PC-9 (cell line): ENCODE results near the gene RBFOX2. TPM values are rescaled to one million over a fixed set of nuclear protein-coding genes. Genes with fewer than 3 reads are reported as not detected.

ENCODE experiments used
- BruUV-seq: library from RNA; stranded (reverse); fragments of 400-500 nt; replicated peaks from 2 replicates; lab custom pipeline; 2021; lab: Mats Ljungman, UMichigan
- CTCF ChIA-PET: fragments of 300-600 bp; sonication (Branson Sonifier 250); formaldehyde crosslinking; loops from one replicate; lab custom pipeline; 2022; ENCODE audit warnings: antibody characterized with exemption; lab: Charles Lee
- POLR2A ChIA-PET: fragments of 300-600 bp; sonication (Branson Sonifier 250); formaldehyde crosslinking; loops from one replicate; lab custom pipeline; 2022; ENCODE audit warnings: antibody characterized with exemption; ENCODE audit not compliant: unreplicated experiment; lab: Charles Lee
- DNase-seq, 2 experiments: peaks; one replicate each; pipeline versions ENCODE4 v3.0.0 to v3.0.0-alpha.2; 2015 to 2022; ENCODE audit warnings: mixed read lengths in 1 of 2
- H2AFZ ChIP-seq: fragments of 200-600 bp; sonication (generic); 2 replicates; pipeline ENCODE4 v1.8.1; 2017; ENCODE audit warnings: antibody characterized with exemption
- H3F3A ChIP-seq: fragments of 200-600 bp; sonication (generic); 2 replicates; pipeline ENCODE4 v1.8.1; 2017; ENCODE audit warnings: antibody characterized with exemption, mild to moderate bottlenecking, low read depth; ENCODE audit not compliant: insufficient read depth
- H3K27ac ChIP-seq: fragments of 200-600 bp; sonication (generic); 2 replicates; pipeline ENCODE4 v1.6.1; 2016; ENCODE audit warnings: mixed run types
- H3K27me3 ChIP-seq: fragments of 200-600 bp; sonication (generic); 2 replicates; pipeline ENCODE4 v1.6.1; 2016; ENCODE audit warnings: low read depth, mixed run types; ENCODE audit not compliant: insufficient read depth
- H3K36me3 ChIP-seq: fragments of 200-600 bp; sonication (generic); 2 replicates; pipeline ENCODE4 v1.6.1; 2016; ENCODE audit warnings: low read depth, mixed run types
- H3K4me1 ChIP-seq: fragments of 200-600 bp; sonication (generic); replicated peaks from 2 replicates; pipeline ENCODE4 v1.6.1; 2016; ENCODE audit warnings: mixed run types; ENCODE audit not compliant: insufficient read depth
- H3K4me2 ChIP-seq: fragments of 200-600 bp; sonication (generic); 2 replicates; pipeline ENCODE4 v1.6.1; 2017; ENCODE audit warnings: mixed run types
- H3K4me3 ChIP-seq: fragments of 200-600 bp; sonication (generic); 2 replicates; pipeline ENCODE4 v1.6.1; 2016; ENCODE audit warnings: mixed run types
- H3K79me2 ChIP-seq: fragments of 200-600 bp; sonication (generic); 2 replicates; pipeline ENCODE4 v1.6.1; 2017; ENCODE audit warnings: low read depth, mixed run types
- H3K9me2 ChIP-seq: fragments of 200-600 bp; sonication (generic); 2 replicates; pipeline ENCODE4 v1.8.1; 2017; ENCODE audit warnings: mild to moderate bottlenecking; ENCODE audit not compliant: insufficient read depth
- H3K9me3 ChIP-seq: fragments of 200-600 bp; sonication (generic); 2 replicates; pipeline ENCODE4 v1.8.1; 2016; ENCODE audit warnings: low read depth; ENCODE audit not compliant: insufficient read depth
- H4K20me1 ChIP-seq: fragments of 200-600 bp; sonication (generic); 2 replicates; pipeline ENCODE4 v1.8.1; 2017; ENCODE audit not compliant: insufficient read depth
- EZH2 ChIP-seq: fragments of 200-600 bp; sonication (generic); IDR thresholded peaks from 2 replicates; pipeline ENCODE4 v1.8.0; 2017; ENCODE audit warnings: antibody characterized with exemption, low read depth
- intact Hi-C: fragments of 100-400 bp; cut with micrococcal nuclease; formaldehyde crosslinking; loops from one replicate; pipeline ENCODE4 v1.10.0; 2022; ENCODE audit not compliant: unreplicated experiment
- total RNA-seq: library from RNA; stranded (reverse); gene quantifications from 2 replicates; pipeline ENCODE4 v1.2.3, GENCODE V29; 2021
- TF ChIP-seq, protein P1 (sequence below): fragments of 200-600 bp; sonication (generic); conservative IDR thresholded peaks from 2 replicates; pipeline ENCODE4 v1.6.1; 2017; ENCODE audit warnings: mixed run types, antibody characterized with exemption, mild to moderate bottlenecking, moderate library complexity

Gene RBFOX2
- total RNA-seq, 1 experiment from 2014 or later = 109 TPM

DNA sequence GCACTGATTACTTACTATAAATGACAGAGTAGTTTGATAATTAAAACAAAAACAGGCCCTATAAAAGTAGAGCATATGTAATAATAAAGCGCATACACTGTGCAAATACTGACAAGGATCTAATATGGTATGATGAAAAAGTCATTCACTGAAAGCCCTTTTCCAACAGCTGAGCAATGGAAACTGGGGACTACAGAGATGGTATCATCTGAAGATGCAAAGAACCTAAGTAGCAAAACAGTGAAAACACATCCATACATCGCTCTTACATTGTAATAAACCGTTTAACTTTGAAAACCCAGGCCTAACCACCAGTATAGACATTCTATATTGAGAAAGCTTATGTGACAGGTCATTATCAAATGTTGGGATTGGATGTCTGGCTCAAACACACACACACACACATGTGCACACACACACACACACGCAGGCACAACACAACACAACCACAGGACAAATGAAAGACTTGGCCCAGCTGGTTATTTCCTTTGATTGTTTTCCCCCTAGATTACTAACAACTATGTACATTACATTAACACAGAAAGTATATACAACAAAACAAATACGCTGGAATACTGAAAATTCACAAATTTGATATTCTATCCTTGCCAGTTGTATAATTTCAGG, 191.4 kb downstream of the RBFOX2 start:
- intact Hi-C loops = loop anchor here (2.0 to 5.0 kb wide), 5 partner anchors 52 to 285 kb away; partner anchors contain the start of gene APOL6
- ChIA-PET POLR2A (interaction anchor here (0.7 kb wide), 1 partner anchor 163 kb away, joined by 4 read pairs; no protein-coding TSS in a partner anchor), CTCF (no interaction called here)
- TF ChIP-seq, protein P1, sequence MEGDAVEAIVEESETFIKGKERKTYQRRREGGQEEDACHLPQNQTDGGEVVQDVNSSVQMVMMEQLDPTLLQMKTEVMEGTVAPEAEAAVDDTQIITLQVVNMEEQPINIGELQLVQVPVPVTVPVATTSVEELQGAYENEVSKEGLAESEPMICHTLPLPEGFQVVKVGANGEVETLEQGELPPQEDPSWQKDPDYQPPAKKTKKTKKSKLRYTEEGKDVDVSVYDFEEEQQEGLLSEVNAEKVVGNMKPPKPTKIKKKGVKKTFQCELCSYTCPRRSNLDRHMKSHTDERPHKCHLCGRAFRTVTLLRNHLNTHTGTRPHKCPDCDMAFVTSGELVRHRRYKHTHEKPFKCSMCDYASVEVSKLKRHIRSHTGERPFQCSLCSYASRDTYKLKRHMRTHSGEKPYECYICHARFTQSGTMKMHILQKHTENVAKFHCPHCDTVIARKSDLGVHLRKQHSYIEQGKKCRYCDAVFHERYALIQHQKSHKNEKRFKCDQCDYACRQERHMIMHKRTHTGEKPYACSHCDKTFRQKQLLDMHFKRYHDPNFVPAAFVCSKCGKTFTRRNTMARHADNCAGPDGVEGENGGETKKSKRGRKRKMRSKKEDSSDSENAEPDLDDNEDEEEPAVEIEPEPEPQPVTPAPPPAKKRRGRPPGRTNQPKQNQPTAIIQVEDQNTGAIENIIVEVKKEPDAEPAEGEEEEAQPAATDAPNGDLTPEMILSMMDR = no peak
- TF ChIP-seq EZH2 = no peak
- peak overlapping the region; percentile 83 for H3K4me2 ChIP-seq
- no peaks in the 10 kb centered on the region; the same call in 1 of the 2 replicates for H4K20me1 ChIP-seq
- peak overlapping the region; percentile 93 for H3K27ac ChIP-seq
- no peaks in the 10 kb centered on the region for H3K36me3 ChIP-seq
- H3K4me3 ChIP-seq = peak overlapping the region; percentile 55
- no TSS peak for BruUV-seq
- no peak overlapping the region for H2AFZ ChIP-seq
- peaks cover 54% of the 10 kb centered on the region for H3F3A ChIP-seq
- H3K4me1 ChIP-seq = peaks cover 76% of the 10 kb centered on the region
- H3K27me3 ChIP-seq = no peaks in the 10 kb centered on the region
- H3K9me3 ChIP-seq = no peaks in the 10 kb centered on the region
- no peak for DNase-seq
- peaks cover 86% of the 10 kb centered on the region for H3K79me2 ChIP-seq
- no peaks in the 10 kb centered on the region for H3K9me2 ChIP-seq

DNA sequence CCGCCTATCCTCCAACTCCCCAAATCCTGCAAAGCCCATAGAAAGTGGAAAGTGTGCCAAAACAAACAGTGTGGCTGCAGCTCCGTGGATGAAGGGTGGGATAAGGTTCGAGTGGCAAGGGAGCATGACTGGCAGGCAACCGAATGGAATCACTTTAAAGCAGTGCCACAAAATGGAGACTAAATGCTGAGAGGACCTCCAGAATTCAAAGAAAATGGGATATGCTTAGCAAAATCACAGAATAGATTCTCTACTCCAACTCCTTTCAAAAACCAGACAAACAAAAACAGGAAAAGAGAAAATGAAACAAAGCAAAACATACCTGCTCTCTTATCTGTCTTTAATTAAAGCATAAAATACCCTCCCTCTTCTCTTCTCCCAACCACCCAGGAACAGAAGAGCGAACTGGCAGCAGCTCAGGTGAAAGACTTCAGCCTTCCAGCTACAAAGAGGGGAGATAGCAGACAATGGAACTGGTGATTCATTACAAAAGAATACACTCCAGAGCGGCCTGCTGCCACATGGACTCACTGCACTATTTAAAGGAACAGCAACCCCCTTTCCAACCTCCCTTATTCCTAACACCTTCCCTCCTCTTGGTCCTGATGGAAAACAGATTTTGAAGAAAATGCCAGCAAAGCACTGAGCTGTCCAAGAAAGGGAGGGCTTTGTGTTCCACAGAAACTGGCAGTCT, 192.5 kb downstream of the RBFOX2 start:
- Histone ChIP-seq H3K4me3 (peak overlapping the region; percentile 55), H2AFZ (no peak overlapping the region), H4K20me1 (no peaks in the 10 kb centered on the region; the same call in 1 of the 2 replicates), H3K9me2 (no peaks in the 10 kb centered on the region), H3K79me2 (peaks cover 85% of the 10 kb centered on the region), H3K27ac (peak overlapping the region; percentile 93), H3K4me1 (peaks cover 66% of the 10 kb centered on the region), H3K27me3 (no peaks in the 10 kb centered on the region), H3K4me2 (peak overlapping the region; percentile 83), H3K9me3 (no peaks in the 10 kb centered on the region), H3F3A (peaks cover 46% of the 10 kb centered on the region), H3K36me3 (0 out of 2 replicates have a peak, but pooled peaks cover 6% of the 10 kb centered on the region)
- intact Hi-C loops = loop anchor here (1.0 to 5.0 kb wide), 6 partner anchors 51 to 286 kb away; partner anchors contain the start of gene APOL6
- ChIA-PET POLR2A (interaction anchor here (0.6 to 0.8 kb wide), 3 partner anchors 43 to 247 kb away, joined by 3 to 18 read pairs (median 4); no protein-coding TSS in a partner anchor), CTCF (interaction anchor here (0.7 to 1.1 kb wide), 2 partner anchors 52 to 67 kb away, joined by 5 to 13 read pairs; no protein-coding TSS in a partner anchor)
- TF ChIP-seq EZH2 = no peak
- TF ChIP-seq, protein P1 = no peak
- peak; percentile 57 to 88 for DNase-seq
- BruUV-seq = no TSS peak

DNA sequence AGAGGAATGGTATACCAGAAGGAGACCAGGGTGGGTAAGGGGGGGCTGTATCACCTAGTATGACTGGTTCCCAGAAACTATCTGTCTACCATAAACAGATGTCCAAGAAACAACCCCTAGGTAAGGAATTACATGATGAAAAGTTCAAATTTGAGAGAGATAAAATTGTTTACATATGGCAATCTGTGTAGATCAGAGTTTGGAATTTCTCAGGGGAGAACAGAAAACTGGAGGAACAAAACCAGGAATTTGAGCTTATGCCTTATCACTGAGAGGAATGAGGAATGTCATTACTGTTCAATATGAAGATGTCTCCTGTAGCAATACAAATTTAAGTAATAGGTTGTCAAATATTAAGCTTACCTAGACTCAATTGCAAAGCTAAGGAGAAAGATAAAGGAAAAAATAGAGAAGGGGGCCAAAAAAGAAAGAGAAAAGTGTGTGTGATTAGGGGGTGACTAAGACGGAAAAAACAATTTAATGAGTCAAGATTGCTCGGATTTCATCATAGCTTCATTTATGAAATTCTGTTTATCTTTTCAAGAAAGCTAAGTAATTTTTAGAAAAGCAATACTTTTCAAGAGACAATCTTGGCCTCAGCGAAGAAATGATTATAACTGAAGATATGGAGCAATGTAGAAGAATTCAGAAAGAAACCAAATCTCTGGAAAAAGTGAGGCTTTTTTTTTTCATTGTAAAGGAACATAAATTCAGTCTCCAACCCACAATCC, 193.2 kb downstream of the RBFOX2 start:
- H3K79me2 ChIP-seq = peaks cover 87% of the 10 kb centered on the region
- peak overlapping the region; percentile 83 for H3K4me2 ChIP-seq
- peaks cover 39% of the 10 kb centered on the region for H3F3A ChIP-seq
- H3K4me1 ChIP-seq = peaks cover 59% of the 10 kb centered on the region
- ChIA-PET POLR2A (interaction anchor here (0.6 to 0.8 kb wide), 4 partner anchors 43 to 381 kb away, joined by 3 to 18 read pairs (median 3); no protein-coding TSS in a partner anchor), CTCF (interaction anchor here (0.7 to 1.1 kb wide), 2 partner anchors 52 to 66 kb away, joined by 5 to 13 read pairs; no protein-coding TSS in a partner anchor)
- H3K27me3 ChIP-seq = no peaks in the 10 kb centered on the region
- DNase-seq = peak in 1 of 2 experiments; percentile 62
- H4K20me1 ChIP-seq = no peaks in the 10 kb centered on the region; the same call in 1 of the 2 replicates
- peak overlapping the region; percentile 55 for H3K4me3 ChIP-seq
- H3K27ac ChIP-seq = peak overlapping the region; percentile 93
- no peaks in the 10 kb centered on the region for H3K9me2 ChIP-seq
- H2AFZ ChIP-seq = no peak overlapping the region
- BruUV-seq = no TSS peak
- no peak for TF ChIP-seq EZH2
- TF ChIP-seq, protein P1 = no peak
- 0 out of 2 replicates have a peak, but pooled peaks cover 6% of the 10 kb centered on the region for H3K36me3 ChIP-seq
- no peaks in the 10 kb centered on the region for H3K9me3 ChIP-seq
- intact Hi-C loops = loop anchor here (5.0 kb wide), 2 partner anchors 232 to 287 kb away; no protein-coding TSS in a partner anchor
